H1 (cell line): ENCODE results near the gene ALOX5AP. TPM values are rescaled to one million over a fixed set of nuclear protein-coding genes. Genes with fewer than 3 reads are reported as not detected.

Source experiments
- CTCF ChIP-seq, 3 experiments: IDR thresholded peaks; 1 replicate in 2 of 3; 2 replicates in 1 of 3; pipeline versions ENCODE4 v1.5.1 to v1.6.1; 2011; ENCODE audit warnings: low read length in 3 of 3, mild to moderate bottlenecking in 3 of 3, inconsistent platforms in 2 of 3, low read depth in 1 of 3, moderate library complexity in 1 of 3; ENCODE audit not compliant: insufficient read depth in 1 of 3; ENCODE audit errors: control extremely low read depth in 1 of 3
- polyA plus RNA-seq, 7 experiments: library from polyadenylated mRNA; depleted of rRNA in 3 of 7; stranded (reverse) in 5 of 7; unstranded in 2 of 7; fragments of >200 nt in 5 of 7; fragments of 200-250 nt in 2 of 7; gene quantifications; 1 replicate in 5 of 7; 2 replicates in 1 of 7; 4 replicates in 1 of 7; pipeline versions ENCODE4 v1.2.1 to v1.2.3, GENCODE V29; 2011 to 2013; ENCODE audit warnings: missing spikeins in 2 of 7, mixed read lengths in 2 of 7
- total RNA-seq: library from RNA; stranded (reverse); fragmentation: NEBNext Ultra II Directional; extraction: Animal tissue kit (Norgen Biotek cat#: 25700); gene quantifications from 2 replicates; pipeline ENCODE4 v1.2.1, GENCODE V29; 2021

ALOX5AP gene
- total and polyA plus RNA-seq, 2 of the 8 experiments (the other 6 are each of a cell fraction or from before 2014, with no cell fraction given): not detected

DNA sequence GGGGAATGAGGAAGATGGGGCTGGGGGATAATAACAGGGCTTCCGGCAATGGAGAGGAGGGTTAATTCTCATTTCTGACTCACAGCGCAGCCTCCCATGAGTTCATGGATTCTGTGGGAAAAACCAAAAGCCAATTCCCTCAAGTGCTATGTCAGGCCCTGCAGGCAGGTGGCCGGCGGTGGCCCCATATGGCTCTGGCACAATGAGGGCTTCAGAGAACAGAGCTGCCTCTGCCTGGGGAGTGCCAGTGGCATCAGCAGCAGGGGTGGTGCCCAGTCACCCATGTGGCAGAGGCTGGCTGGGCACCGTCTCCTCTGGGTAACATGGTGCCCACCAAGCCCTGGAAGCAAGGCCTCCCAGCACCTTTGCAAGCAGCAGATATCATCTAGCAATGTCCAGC is 69.1 kb downstream of the ALOX5AP start (continued):
- TF ChIP-seq CTCF (IDR thresholded peaks at IDR 0.05; ENCODE audit: control extremely low read depth in 1 of 3, insufficient read depth in 1 of 3, low read depth in 1 of 3, low read length in 3 of 3): peak; percentile 22 to 29 (median 23); a peak in 3 of 4 replicates
